ENCODE measurements around the gene TSSK3. TPM values are rescaled to one million over a fixed set of nuclear protein-coding genes. Genes with fewer than 3 reads are reported as not detected.

Gene TSSK3
- polyA plus RNA-seq, 4 donors = 2.0 to 4.3 (median 3.0) TPM

DNA sequence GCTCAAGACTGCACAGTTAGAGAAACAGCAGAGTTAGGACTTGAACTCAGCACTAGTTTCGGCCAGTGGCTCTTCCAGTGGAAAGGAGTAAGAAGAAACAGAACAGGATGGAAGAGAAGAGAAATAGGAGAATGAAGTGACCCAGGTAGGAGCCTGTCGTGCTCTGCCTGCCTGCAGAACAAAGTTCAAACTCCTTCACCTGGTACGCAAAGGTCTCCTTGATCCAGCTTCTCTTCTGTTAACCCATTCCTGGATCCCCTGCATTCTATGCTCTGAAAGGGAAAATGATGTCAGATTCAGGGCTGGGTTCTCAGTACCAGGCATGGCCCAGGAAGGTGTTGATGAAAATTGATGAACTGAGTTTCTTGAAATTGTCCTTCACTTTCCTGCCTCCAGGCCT, 3.9 kb upstream of the TSSK3 start:
- DNase-seq (ENCODE audit: low read depth in 4 of 4, low spot score in 3 of 4) = no peak

DNA sequence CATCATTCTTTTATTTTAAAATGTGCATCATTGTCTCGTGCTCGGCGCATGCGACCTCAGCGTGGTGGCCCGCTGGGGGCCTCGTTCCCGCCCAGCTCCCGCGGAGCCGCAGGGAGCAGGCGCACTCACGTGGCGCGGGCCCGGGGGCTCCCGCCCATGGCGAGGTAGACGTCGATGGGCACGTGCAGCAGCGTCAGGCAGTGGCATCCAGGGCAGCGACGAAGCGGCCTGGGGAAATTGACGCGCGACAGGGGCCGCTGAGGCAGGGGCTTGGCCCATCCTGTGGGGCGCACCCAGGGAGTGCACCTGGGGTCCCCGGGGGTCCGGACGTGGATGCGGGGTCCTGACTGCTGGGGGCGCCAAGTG, 1.0 kb upstream of the TSSK3 start:
- DNase-seq (ENCODE audit: low read depth in 4 of 4, low spot score in 3 of 4) = no peak

DNA sequence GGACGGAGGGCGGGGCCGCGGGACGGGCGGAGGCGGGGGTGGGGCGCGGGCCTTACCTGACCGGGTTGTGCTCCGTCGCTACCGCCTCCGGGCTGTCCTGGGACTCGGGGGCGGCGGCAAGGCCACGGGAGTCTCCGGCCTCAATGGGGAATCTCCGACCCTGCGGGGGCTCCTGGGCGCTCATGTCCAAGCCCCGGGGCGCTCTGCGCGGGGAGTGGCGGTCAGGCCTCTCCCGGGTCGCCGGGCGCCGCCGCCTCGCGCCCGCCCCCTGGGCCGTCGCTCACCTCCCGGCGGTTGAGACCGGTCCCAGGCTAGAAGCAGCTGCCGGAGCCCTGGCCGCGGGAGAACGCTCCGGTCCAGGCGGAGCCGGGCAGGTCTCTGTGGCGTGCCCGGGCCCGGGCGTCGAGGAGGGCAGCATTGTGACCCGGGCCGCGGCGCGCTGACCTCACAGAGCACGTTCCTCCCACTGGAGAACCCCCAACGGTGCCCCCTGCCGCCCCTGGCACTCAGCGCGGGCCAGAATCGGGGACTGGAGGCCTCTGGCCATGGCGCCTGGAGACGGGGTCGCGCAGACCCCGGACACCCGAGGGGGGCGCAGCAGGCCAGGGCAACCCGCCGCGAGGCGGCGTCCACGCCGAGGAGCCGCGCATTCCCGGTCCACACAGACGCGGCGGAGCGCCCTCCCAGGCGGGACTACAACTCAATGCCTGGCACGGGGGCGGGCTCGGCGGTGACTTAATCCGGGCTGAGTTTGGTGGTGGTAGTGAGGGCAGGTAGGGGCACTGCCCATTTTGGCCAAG, 465 bp upstream of the TSSK3 start:
- peak; percentile 39 to 51 (median 42) for DNase-seq (ENCODE audit: low read depth in 4 of 4, low spot score in 3 of 4)

DNA sequence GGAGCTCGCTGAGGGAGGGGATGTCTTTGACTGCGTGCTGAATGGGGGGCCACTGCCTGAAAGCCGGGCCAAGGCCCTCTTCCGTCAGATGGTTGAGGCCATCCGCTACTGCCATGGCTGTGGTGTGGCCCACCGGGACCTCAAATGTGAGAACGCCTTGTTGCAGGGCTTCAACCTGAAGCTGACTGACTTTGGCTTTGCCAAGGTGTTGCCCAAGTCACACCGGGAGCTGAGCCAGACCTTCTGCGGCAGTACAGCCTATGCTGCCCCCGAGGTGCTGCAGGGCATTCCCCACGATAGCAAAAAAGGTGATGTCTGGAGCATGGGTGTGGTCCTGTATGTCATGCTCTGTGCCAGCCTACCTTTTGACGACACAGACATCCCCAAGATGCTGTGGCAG, 1.4 kb downstream of the TSSK3 start:
- no peak for DNase-seq (ENCODE audit: low read depth in 4 of 4, low spot score in 3 of 4)

DNA sequence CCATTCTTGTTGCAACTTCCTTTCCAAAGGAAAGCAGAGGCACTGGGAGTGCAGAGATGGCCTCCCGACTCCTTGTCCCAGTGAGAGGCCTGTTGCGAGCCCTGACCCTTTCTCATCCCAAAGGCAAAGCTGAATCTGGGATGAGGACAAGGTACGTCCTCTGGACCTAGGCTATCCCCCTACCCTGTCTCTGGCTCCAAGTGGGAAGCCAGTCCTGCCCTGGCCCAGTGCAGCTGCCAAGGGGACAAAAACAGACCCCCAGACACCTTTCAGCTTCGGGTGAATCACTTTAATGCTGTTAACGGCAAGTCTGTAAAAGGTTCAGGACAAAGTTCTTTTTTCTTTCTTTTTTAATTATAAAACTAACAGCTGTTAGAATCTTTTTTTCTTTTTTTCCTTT, 2.5 kb downstream of the TSSK3 start:
- no peak for DNase-seq (ENCODE audit: low read depth in 4 of 4, low spot score in 3 of 4)

DNA sequence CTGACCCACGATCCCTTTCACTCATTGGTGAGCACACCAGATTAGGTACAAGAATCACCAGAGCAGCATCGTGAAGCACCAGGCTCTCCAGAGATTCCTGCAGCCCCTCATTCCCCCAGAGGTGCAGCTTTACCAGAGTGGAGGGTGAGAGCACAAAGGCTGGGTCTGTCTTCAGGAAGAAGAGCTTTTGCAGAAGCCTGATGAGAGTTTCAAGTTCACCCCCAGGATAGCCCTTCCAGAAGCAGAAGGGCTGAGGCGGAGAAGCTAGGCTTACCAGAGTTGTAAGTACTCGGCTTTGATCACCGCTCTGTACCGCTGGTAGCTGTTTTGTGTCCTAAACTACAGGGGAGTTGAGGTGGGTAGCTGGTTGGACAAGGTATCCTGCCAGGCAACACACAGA, 3.1 kb downstream of the TSSK3 start:
- DNase-seq (ENCODE audit: low read depth in 4 of 4, low spot score in 3 of 4) = no peak

DNA sequence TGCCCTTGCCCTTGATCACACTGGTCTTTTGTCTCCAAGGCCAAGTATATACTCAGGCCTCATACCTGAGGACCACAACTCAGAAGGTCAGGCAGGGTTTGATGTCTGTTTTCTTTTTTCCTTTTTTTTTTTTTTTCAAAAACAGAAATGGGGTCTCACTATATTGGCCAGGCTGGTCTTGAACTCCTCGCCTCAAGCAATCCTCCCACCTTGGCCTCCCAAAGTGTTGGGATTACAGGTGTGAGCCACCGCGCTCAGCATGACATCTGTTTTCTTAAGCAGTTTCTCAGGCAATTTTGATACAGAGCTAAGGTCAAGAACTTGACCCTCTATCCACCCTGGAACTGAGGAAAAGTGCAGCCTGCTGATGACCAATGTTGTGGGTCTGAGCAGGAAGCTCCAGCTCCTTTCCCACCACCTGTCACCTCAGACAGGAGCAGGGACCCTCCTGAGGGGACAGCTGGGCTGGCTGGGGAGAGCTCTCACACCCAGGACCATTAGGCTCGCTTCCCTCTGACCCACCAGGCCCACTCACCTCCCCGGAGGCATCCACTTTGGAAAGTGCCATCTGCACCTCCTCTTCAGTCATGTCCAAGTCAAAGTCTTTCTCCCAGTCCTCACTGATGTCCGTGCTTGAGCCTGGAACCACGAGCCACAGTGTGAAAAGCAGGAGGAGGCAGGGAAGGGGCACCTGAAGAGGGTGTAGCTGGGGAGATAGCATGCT, 5.7 kb downstream of the TSSK3 start:
- DNase-seq (ENCODE audit: low read depth in 4 of 4, low spot score in 3 of 4) = no peak

DNA sequence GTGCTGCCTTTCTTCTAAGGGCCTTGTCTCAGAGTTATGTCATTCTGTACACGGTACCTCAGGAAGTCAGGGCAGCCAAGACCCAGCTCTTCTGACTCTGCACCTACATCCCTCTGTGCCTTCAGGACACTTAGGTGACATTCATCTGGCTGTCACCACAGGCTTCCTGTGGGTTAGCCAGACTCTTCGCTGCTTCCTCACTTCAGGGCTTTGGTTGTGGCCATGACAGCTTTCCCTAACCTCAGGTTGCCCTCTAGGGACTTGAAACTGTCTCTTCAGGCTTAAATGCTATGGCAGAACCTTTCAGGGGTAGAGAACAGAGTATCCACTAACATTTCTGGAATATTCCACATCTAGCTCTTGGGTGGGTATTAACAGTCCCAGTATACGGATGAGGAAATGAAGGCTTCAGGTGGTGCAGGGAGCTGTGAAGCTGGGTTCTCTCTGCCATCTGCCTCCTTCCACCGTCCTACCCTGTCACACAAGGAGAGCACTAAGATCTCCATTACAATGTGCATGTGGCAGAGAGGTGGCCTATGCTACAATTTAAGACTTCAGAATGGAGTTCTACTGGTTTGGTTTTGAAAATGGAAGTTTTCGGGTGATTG, 9.9 kb downstream of the TSSK3 start:
- DNase-seq (ENCODE audit: low read depth in 4 of 4, low spot score in 3 of 4) = no peak

DNA sequence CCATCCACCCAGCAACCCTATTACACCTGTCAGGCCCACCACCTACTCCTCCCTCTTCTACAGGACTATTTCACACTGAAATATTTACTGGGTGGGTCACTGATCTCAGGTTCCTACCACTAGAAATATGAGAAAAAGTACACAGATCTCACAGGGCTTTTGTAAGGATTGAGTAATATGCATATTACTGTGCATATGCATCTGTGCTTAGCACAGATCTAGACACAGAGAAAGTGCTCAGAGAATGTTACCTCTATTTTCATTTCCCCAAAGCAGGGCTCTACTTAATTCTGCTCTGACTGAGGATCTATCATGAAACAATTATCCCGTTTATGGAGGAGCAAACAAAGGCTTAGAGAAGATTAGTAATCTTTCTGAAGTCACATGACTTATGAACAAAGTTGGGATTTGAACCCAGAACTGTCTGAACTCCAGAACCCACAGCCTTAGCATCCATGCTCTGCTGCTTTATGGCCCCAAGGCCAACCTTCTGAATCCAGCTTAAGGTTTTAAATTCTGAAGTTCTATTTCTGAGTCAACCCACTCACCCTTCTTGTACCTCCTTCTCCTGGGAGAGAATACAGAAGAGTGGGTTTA, 11.8 kb downstream of the TSSK3 start:
- DNase-seq (ENCODE audit: low read depth in 4 of 4, low spot score in 3 of 4) = no peak

DNA sequence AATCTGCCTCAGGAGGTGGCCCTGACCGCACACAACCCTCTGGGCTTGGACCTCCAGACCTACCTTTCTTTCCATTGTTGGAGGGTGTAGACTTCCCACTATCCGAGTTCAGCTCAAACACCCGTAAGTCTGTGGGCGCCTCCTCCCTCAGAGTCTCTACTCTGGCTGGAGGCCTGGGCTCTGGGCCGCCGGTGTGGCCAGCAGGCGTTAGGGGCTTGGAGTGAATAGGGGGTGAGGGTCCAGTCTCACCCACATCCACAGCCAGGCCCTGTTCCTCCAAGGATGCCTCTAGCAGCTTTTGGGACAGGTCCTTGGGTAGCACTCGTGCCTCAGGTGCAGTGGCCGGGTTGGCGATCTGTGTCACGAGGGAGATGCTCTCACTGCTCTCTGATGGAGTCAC, 13.9 kb downstream of the TSSK3 start:
- no peak for DNase-seq (ENCODE audit: low read depth in 4 of 4, low spot score in 3 of 4)

DNA sequence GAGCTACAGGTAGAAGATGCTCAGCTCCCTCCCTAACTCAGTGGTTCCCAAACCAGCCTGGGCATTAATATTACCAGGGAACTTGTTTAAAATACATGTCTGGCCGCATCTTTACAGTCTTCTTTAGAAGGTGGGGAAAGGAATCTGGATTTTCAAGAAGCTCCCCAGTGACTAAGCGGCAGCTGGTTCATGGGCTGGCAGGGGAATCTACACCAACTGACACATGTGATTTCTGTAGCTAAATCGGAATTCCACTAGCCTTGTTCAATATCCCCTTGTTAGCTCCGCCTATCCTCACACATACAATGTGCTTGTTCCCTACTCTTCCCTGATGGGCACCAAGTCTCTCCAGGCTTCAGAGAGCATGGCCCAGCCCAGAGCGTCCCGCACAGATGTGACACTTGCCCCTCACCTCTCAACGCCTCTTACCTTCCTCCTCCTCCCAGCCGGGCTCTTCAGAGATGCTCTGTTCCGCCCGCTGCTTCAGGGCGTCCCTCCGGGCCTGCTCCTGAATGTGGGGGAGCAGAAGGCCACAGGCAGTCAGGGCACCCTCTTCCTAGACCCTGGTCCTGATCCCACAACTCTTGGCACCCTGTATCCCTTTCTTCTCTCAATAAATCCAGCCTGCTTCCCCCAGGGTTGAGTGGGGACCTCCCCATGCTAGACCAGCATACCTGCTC, 15.3 kb downstream of the TSSK3 start:
- DNase-seq (ENCODE audit: low read depth in 4 of 4, low spot score in 3 of 4) = no peak

DNA sequence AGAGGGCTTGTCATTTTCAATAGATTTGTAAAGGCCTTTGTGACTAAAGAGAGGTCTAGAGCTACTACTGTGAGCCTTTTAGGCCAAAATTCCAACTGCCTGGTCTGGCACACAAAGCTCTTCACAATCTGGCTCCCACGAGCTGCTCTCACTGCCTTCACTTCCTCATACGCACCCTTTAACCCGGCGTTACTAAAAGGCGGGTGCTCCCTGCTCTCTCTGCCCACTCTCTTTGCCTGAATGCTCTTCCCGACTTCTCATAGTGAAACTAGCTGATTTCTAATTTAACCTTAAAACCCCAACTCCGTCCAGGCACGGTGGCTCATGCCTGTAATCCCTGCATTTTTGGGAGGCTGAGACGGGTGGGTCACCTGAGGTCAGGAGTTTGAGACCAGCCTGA, 17.7 kb downstream of the TSSK3 start:
- no peak for DNase-seq (ENCODE audit: low read depth in 4 of 4, low spot score in 3 of 4)

DNA sequence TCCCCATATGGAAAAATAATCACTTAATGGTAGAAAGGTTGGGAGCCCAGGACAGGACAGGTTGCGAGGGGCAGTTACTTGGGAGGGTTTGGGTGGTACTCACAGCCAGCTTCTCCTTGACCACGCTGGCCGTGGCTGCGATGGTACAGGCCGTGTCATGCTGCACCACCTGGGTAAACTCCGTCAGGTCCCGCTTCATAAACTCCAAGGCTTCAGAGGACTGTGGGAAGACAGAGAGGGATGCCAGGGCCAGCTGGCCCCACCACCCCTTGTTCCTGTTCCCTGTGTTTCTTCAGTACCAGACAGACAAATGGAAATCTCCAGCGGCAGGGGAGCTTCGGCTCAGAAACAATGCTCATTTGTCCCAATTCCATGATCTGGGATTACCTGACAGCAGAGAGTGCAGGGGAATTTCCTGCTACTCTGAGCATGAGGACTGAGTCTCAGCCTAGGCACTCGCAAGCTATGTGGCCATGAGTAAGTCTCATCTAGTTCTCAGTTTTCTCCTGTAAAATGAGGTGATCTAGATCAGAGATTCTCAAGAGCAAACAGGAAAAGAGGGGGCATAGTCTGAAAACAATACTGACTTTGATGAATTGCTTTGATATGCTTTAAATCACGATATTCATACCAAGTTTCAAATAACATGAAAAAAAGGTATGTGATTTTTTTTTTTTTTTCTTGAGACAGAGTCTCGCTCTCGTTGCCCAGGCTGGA, 24.5 kb downstream of the TSSK3 start:
- peak in 1 of 4 donors; percentile 17 for DNase-seq (ENCODE audit: low read depth in 4 of 4, low spot score in 3 of 4)

DNA sequence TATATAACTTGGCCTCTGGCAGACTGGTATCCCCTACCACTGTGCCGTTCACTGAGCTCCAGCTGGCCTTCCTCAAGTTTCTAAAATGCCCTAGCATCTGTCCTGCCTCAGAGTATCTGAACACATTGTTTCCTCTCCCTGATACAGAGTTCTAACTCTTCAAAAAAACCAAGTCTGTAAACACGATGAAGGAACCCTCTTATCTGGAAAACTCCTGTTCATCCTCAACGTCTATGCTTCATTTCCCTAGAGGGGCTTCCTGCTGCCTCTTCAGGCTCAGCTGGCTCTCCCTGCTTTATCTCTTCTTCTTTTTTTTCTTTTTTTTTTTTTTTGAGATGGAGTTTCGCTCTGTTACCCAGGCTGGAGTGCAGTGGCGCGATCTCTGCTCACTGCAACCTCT, 26.3 kb downstream of the TSSK3 start:
- DNase-seq (ENCODE audit: low read depth in 4 of 4, low spot score in 3 of 4) = no peak

DNA sequence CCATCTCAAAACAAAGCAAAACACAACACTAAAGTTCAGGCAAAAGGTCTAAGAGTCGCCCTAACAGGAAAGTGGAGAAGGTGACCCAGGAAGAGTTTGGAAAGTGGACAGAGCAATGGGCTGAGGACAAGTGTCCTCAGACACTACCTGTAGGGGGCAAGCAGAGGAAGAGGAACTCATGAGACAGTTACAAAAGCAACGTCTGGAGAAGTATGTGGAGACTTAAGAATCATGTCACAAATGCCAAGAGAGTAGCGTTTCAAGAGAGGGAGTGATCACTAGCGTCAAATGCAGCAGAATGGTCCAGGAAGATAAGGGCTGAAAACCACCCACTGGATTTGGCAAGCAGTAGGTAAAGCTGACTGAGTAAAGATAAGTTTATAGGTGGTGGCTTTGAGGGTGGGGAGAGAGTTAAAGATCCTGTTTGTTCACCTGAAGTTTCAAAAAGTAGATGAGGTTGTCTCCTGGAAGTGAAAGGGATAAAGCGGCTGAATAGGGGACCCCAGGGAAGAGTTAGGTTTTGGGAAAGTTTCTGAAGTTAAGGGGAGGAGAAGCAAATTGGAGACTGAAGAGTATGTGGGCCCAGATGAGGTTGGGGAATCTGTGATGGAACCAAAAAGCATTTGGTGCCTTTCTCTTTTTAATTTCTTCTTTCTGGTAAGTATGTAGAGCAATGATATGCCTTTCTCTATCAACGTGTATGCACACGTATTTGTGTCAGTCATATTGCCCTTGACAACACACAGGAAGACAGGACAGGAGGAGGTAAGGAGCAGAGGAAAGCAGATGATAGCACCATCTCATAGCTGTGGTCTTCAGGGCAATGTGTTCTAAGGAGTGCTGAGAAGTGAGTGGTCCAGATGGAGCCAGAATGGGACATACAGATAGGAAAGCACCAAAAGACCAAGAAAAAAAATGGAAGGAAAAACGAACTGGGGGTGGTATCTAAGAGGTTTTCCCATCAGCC, 28.8 kb downstream of the TSSK3 start:
- no peak for DNase-seq (ENCODE audit: low read depth in 4 of 4, low spot score in 3 of 4)

DNA sequence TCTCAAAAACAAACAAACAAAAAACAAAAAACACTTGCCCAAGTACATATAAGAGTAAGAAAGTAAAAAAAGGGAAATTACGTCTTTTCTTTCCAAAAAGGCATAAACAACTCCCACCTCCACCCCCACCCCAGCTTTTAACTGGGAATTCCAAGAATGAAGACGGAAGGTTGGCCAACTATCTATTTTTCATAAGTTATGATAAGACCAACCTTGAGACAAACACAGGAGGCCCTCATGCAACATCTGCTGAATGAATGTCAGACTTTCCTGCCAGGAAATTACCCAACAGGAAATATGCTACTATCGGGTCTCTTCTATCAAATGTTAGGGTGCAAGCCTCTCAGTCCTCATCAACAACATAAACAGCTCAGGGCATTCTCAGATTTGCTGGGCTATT, 30.0 kb downstream of the TSSK3 start:
- no peak for DNase-seq (ENCODE audit: low read depth in 4 of 4, low spot score in 3 of 4)

DNA sequence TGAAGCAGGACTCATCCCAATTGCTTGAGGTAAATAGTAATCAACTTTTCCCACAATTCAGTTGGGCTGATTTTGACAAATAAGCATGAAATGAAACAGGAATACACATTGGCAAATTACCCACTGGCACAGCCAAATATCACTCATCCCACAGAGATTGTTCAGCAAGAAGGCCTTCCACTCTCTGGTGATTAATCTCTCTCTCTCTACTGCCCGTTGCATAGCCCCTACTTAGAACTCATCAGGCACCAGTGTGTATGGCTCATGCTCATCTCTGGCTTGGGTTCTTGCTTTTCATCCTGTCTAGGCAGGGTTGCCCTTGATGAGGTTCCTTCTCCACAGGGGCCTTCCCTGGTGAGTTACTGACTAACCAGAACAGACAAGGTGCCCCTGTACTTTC, 30.8 kb downstream of the TSSK3 start:
- DNase-seq (ENCODE audit: low read depth in 4 of 4, low spot score in 3 of 4) = no peak

DNA sequence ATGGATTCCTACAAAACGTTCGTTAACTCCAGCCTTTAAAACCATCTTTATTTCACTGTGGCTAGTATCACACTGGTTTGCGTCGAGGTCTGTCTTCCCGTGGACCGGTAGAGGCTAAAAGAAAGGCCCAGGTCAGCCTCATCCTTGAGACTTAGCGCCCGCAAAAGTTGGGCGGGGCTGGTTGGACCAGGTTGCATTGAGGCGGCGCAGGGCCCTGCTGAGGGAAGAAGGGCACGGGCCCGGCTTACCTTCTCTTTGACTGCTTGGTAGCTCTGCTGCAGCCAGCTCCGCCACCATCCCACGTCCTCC, 31.4 kb downstream of the TSSK3 start:
- peak in 1 of 4 donors; percentile 31 for DNase-seq (ENCODE audit: low read depth in 4 of 4, low spot score in 3 of 4)

DNA sequence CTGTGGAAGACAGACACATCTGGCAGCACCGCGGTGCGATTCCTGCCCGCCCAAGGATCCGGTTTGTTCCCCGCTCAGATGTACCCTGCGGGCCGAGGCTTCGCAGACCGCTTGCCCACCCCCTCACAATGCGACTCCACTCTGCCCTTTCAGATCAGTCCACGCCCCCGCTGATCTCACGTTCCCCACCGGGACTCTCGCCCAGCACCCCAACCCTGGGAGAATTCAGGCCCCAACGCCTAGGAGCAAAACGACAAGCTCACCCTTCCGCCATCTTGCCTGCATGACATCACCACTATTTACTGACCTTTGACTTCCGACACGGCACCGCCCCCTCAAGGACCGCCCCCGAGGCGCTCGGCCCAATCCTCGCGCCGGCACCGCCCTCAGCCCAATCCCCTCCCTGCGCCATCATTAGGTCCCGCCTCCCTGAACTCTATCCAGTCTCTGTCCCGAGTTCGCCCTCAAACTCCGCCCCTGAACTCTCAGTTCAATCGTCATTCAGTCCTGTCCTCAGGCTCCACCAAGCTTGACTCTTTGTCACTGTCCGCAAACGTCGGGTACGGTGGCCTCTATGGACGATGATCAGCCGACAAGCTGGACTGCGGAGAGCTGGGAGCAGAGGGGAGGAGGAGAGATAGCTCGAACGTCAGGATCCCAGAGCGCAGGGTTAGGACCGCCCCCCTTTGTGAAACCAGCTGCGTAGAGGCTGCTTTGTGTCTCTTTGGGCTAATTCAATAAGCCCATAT, 32.0 kb downstream of the TSSK3 start, which contains the start of gene BSDC1:
BSDC1 (minus strand) TSS at position 301 of the 749 bp plus-strand sequence; CDS start at position 274, 27 bp downstream.
- DNase-seq (ENCODE audit: low read depth in 4 of 4, low spot score in 3 of 4) = peak; percentile 97 to 99 (median 98)

All from right renal pelvis (tissue), 4 donors.